SH-SY5Y (cell line): ENCODE measurements around the gene PRR13.

Experiments used
- GATA2 ChIP-seq: IDR thresholded peaks from 2 replicates; pipeline ENCODE4 v1.6.1; 2011; ENCODE audit warnings: mild to moderate bottlenecking, low read depth, low read length
- GATA3 ChIP-seq: IDR thresholded peaks from 2 replicates; pipeline ENCODE4 v1.6.1; 2011; ENCODE audit warnings: low read depth, mild to moderate bottlenecking, low read length, moderate library complexity

- no peak for TF ChIP-seq GATA3
- no peak for TF ChIP-seq GATA2
Observed at GRCh38 chr12:53481939-53482586, 40.5 kb downstream of the PRR13 start.
